Trophoblast cell (in vitro differentiated cells and primary cell): ENCODE results near the gene ARMH2.

Source experiments
- DNase-seq, 2 donors: peaks; one replicate each; pipeline ENCODE4 v3.0.0-alpha.2; 2016
- H2AFZ ChIP-seq: 2 replicates; pipeline ENCODE4 v1.6.1; 2013; ENCODE audit warnings: low read length, moderate library complexity, mild to moderate bottlenecking; ENCODE audit not compliant: insufficient read depth, poor library complexity
- H2AK5ac ChIP-seq: 2 replicates; pipeline ENCODE4 v1.6.1; 2013; ENCODE audit warnings: mild to moderate bottlenecking, low read length
- H2BK120ac ChIP-seq: 2 replicates; pipeline ENCODE4 v1.6.1; 2013; ENCODE audit warnings: low read length, mild to moderate bottlenecking, moderate library complexity; ENCODE audit not compliant: insufficient read depth, poor library complexity
- H2BK12ac ChIP-seq: 2 replicates; pipeline ENCODE4 v1.6.1; 2013; ENCODE audit warnings: mild to moderate bottlenecking, low read length, moderate library complexity
- H2BK5ac ChIP-seq: 2 replicates; pipeline ENCODE4 v1.6.1; 2013; ENCODE audit warnings: low read length, low read depth, moderate library complexity, mild to moderate bottlenecking; ENCODE audit not compliant: poor library complexity
- H3K14ac ChIP-seq: 2 replicates; pipeline ENCODE4 v1.6.1; 2013; ENCODE audit warnings: mild to moderate bottlenecking, low read length
- H3K18ac ChIP-seq: 2 replicates; pipeline ENCODE4 v1.6.1; 2013; ENCODE audit warnings: mild to moderate bottlenecking, low read length
- H3K23ac ChIP-seq: 2 replicates; pipeline ENCODE4 v1.6.1; 2013; ENCODE audit warnings: low read length
- H3K27ac ChIP-seq: 2 replicates; pipeline ENCODE4 v1.5.1; 2013; ENCODE audit warnings: low read depth, mild to moderate bottlenecking, inconsistent platforms, low read length, moderate library complexity
- H3K27me3 ChIP-seq: 2 replicates; pipeline ENCODE4 v1.6.1; 2013; ENCODE audit warnings: inconsistent platforms, mild to moderate bottlenecking, low read length, moderate library complexity; ENCODE audit not compliant: insufficient read depth
- H3K36me3 ChIP-seq, 2 experiments: 1 replicate in 1 of 2; 2 replicates in 1 of 2; pipeline ENCODE4 v1.6.1; 2013; ENCODE audit warnings: low read length in 2 of 2, mild to moderate bottlenecking in 2 of 2, moderate library complexity in 1 of 2; ENCODE audit not compliant: insufficient read depth in 2 of 2, control insufficient read depth in 1 of 2
- H3K4ac ChIP-seq: 2 replicates; pipeline ENCODE4 v1.6.1; 2013; ENCODE audit warnings: low read depth, mild to moderate bottlenecking, low read length, moderate library complexity
- H3K4me1 ChIP-seq, 2 experiments: 1 replicate in 1 of 2; 2 replicates in 1 of 2; pipeline ENCODE4 v1.6.1; 2013; ENCODE audit warnings: low read length in 2 of 2, mild to moderate bottlenecking in 2 of 2, moderate library complexity in 1 of 2; ENCODE audit not compliant: insufficient read depth in 2 of 2, control insufficient read depth in 1 of 2
- H3K4me2 ChIP-seq: 2 replicates; pipeline ENCODE4 v1.6.1; 2013; ENCODE audit warnings: inconsistent platforms, mild to moderate bottlenecking, low read length, moderate library complexity
- H3K4me3 ChIP-seq: 2 replicates; pipeline ENCODE4 v1.5.1; 2013; ENCODE audit warnings: mild to moderate bottlenecking, low read depth, low read length, inconsistent platforms
- H3K79me1 ChIP-seq: one replicate; pipeline ENCODE4 v1.6.1; 2013; ENCODE audit warnings: low read length
- H3K79me2 ChIP-seq: 2 replicates; pipeline ENCODE4 v1.6.1; 2013; ENCODE audit warnings: low read length, mild to moderate bottlenecking; ENCODE audit not compliant: control insufficient read depth, insufficient read depth, poor library complexity
- H3K9ac ChIP-seq: 2 replicates; pipeline ENCODE4 v1.6.1; 2013; ENCODE audit warnings: mild to moderate bottlenecking, low read length
- H3K9me3 ChIP-seq: 2 replicates; pipeline ENCODE4 v1.6.1; 2013; ENCODE audit warnings: low read depth, mild to moderate bottlenecking, control low read depth, inconsistent platforms, low read length; ENCODE audit not compliant: insufficient read depth
- H4K12ac ChIP-seq: 2 replicates; pipeline ENCODE4 v1.6.1; 2013; ENCODE audit warnings: low read depth, mild to moderate bottlenecking, low read length, moderate library complexity
- H4K8ac ChIP-seq: 2 replicates; pipeline ENCODE4 v1.6.1; 2013; ENCODE audit warnings: low read depth, mild to moderate bottlenecking, low read length, moderate library complexity
- H4K91ac ChIP-seq: one replicate; pipeline ENCODE4 v1.6.1; 2013; ENCODE audit warnings: low read depth, mild to moderate bottlenecking, low read length, moderate library complexity
- WGBS: extraction: QIAGEN DNeasy Blood & Tissue Kit; methylation state at CpG from one replicate; pipeline ENCODE4 v1.1.7; 2013; ENCODE audit warnings: missing lambda C conversion rate; ENCODE audit not compliant: insufficient read length, insufficient coverage; ENCODE audit errors: extremely low coverage; 5-methylcytosine and 5-hydroxymethylcytosine counted together

ARMH2 gene

GRCh38 chr6:24778878-24779277 is 19.8 kb downstream of the ARMH2 start:
- Histone ChIP-seq H3K18ac (no peak overlapping the region), H3K79me1 (peaks cover 5% of the 10 kb centered on the region), H3K4ac (no peak overlapping the region), H3K27ac (no peak overlapping the region), H4K91ac (no peak overlapping the region), H3K9ac (no peak overlapping the region), H2BK12ac (no peak overlapping the region), H3K23ac (no peak overlapping the region), H3K4me2 (no peak overlapping the region), H3K9me3 (no peaks in the 10 kb centered on the region), H3K4me1 (peaks cover 3% of the 10 kb centered on the region in 2 experiments), H3K27me3 (no peaks in the 10 kb centered on the region), H2BK120ac (no peak overlapping the region), H3K36me3 (peaks cover 4 to 9% of the 10 kb centered on the region in 2 experiments), H3K14ac (no peak overlapping the region), H2AFZ (no peak overlapping the region), H3K79me2 (peaks cover 14% of the 10 kb centered on the region), H4K12ac (no peak overlapping the region), H2AK5ac (no peak overlapping the region), H2BK5ac (no peak overlapping the region), H4K8ac (no peak overlapping the region), H3K4me3 (no peak overlapping the region)
- DNase-seq = no peak

GRCh38 chr6:24778121-24778520 is 20.6 kb downstream of the ARMH2 start:
- no peak overlapping the region for H4K12ac ChIP-seq
- H3K9me3 ChIP-seq = no peaks in the 10 kb centered on the region
- no peak overlapping the region for H3K27ac ChIP-seq
- no peak overlapping the region for H2AK5ac ChIP-seq
- H3K14ac ChIP-seq = no peak overlapping the region
- H4K8ac ChIP-seq = peak overlapping the region; percentile 5
- H3K4ac ChIP-seq = peak overlapping the region; percentile 84
- H2BK120ac ChIP-seq = no peak overlapping the region
- H3K79me1 ChIP-seq = peaks cover 5% of the 10 kb centered on the region
- DNase-seq = no peak
- H2BK12ac ChIP-seq = no peak overlapping the region
- no CpG with 5 or more reads among the region's 1 CpG for WGBS
- no peak overlapping the region for H2BK5ac ChIP-seq
- H3K18ac ChIP-seq = peak overlapping the region; percentile 84
- no peak overlapping the region for H3K9ac ChIP-seq
- H3K4me2 ChIP-seq = no peak overlapping the region
- H3K4me1 ChIP-seq = peaks cover 3% of the 10 kb centered on the region in 2 experiments
- peaks cover 14% of the 10 kb centered on the region for H3K79me2 ChIP-seq
- H2AFZ ChIP-seq = no peak overlapping the region
- H3K23ac ChIP-seq = no peak overlapping the region
- H3K36me3 ChIP-seq = peaks cover 4 to 9% of the 10 kb centered on the region in 2 experiments
- H3K27me3 ChIP-seq = no peaks in the 10 kb centered on the region
- H4K91ac ChIP-seq = no peak overlapping the region
- no peak overlapping the region for H3K4me3 ChIP-seq

- no peak overlapping the region for H3K18ac ChIP-seq
- H3K79me2 ChIP-seq = peaks cover 14% of the 10 kb centered on the region
- no peak overlapping the region for H4K12ac ChIP-seq
- H3K36me3 ChIP-seq = peaks cover 4 to 9% of the 10 kb centered on the region in 2 experiments
- H4K91ac ChIP-seq = no peak overlapping the region
- H2AK5ac ChIP-seq = no peak overlapping the region
- H3K4me2 ChIP-seq = no peak overlapping the region
- peaks cover 3% of the 10 kb centered on the region in 2 experiments for H3K4me1 ChIP-seq
- H2BK12ac ChIP-seq = no peak overlapping the region
- no peak overlapping the region for H3K9ac ChIP-seq
- H3K79me1 ChIP-seq = peaks cover 5% of the 10 kb centered on the region
- H3K23ac ChIP-seq = no peak overlapping the region
- H3K27me3 ChIP-seq = no peaks in the 10 kb centered on the region
- no peak for DNase-seq
- H2AFZ ChIP-seq = no peak overlapping the region
- no peak overlapping the region for H2BK5ac ChIP-seq
- H2BK120ac ChIP-seq = no peak overlapping the region
- WGBS = no CpG with 5 or more reads among the region's 1 CpG
- H3K4ac ChIP-seq = no peak overlapping the region
- no peaks in the 10 kb centered on the region for H3K9me3 ChIP-seq
- no peak overlapping the region for H4K8ac ChIP-seq
- no peak overlapping the region for H3K27ac ChIP-seq
- no peak overlapping the region for H3K4me3 ChIP-seq
- H3K14ac ChIP-seq = no peak overlapping the region
Observed at GRCh38 chr6:24777227-24777626, 21.5 kb downstream of the ARMH2 start.

GRCh38 chr6:24775520-24776058 is 23.1 kb downstream of the ARMH2 start:
- H3K4ac ChIP-seq = peak overlapping the region; percentile 57
- H3K23ac ChIP-seq = no peak overlapping the region
- peaks cover 3% of the 10 kb centered on the region in 2 experiments for H3K4me1 ChIP-seq
- H3K18ac ChIP-seq = peak overlapping the region; percentile 66
- no CpG with 5 or more reads among the region's 20 CpGs for WGBS
- H3K9me3 ChIP-seq = no peaks in the 10 kb centered on the region
- H3K14ac ChIP-seq = peak overlapping the region; percentile 50
- DNase-seq = peak; percentile 87 to 92
- H3K79me1 ChIP-seq = peaks cover 5% of the 10 kb centered on the region
- peak overlapping the region; percentile 63 for H2AFZ ChIP-seq
- H3K27ac ChIP-seq = peak overlapping the region; percentile 14
- H2BK5ac ChIP-seq = no peak overlapping the region
- peak overlapping the region; percentile 98 for H3K4me3 ChIP-seq
- H3K36me3 ChIP-seq = peaks cover 0 to 3% of the 10 kb centered on the region in 2 experiments
- peaks cover 14% of the 10 kb centered on the region for H3K79me2 ChIP-seq
- no peak overlapping the region for H2BK120ac ChIP-seq
- no peak overlapping the region for H4K91ac ChIP-seq
- no peak overlapping the region for H2BK12ac ChIP-seq
- H3K27me3 ChIP-seq = no peaks in the 10 kb centered on the region
- H3K4me2 ChIP-seq = peak overlapping the region; percentile 64
- peak overlapping the region; percentile 65 for H3K9ac ChIP-seq
- no peak overlapping the region for H4K8ac ChIP-seq
- no peak overlapping the region for H2AK5ac ChIP-seq
- H4K12ac ChIP-seq = no peak overlapping the region
